GM12873 (cell line): ENCODE data around the gene TMPRSS13.

Source experiments
- TF ChIP-seq, protein P1 (sequence below): IDR thresholded peaks from 2 replicates; pipeline ENCODE4 v1.5.1; 2012; ENCODE audit warnings: low read depth, mild to moderate bottlenecking, moderate library complexity, low read length, control low read depth; ENCODE audit not compliant: insufficient read depth; ENCODE audit errors: missing control alignments

The TMPRSS13 gene

GRCh38 chr11:117945047-117945810, 16.0 kb upstream of the TMPRSS13 start:
- TF ChIP-seq, protein P1, sequence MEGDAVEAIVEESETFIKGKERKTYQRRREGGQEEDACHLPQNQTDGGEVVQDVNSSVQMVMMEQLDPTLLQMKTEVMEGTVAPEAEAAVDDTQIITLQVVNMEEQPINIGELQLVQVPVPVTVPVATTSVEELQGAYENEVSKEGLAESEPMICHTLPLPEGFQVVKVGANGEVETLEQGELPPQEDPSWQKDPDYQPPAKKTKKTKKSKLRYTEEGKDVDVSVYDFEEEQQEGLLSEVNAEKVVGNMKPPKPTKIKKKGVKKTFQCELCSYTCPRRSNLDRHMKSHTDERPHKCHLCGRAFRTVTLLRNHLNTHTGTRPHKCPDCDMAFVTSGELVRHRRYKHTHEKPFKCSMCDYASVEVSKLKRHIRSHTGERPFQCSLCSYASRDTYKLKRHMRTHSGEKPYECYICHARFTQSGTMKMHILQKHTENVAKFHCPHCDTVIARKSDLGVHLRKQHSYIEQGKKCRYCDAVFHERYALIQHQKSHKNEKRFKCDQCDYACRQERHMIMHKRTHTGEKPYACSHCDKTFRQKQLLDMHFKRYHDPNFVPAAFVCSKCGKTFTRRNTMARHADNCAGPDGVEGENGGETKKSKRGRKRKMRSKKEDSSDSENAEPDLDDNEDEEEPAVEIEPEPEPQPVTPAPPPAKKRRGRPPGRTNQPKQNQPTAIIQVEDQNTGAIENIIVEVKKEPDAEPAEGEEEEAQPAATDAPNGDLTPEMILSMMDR: peak; percentile 47

DNA sequence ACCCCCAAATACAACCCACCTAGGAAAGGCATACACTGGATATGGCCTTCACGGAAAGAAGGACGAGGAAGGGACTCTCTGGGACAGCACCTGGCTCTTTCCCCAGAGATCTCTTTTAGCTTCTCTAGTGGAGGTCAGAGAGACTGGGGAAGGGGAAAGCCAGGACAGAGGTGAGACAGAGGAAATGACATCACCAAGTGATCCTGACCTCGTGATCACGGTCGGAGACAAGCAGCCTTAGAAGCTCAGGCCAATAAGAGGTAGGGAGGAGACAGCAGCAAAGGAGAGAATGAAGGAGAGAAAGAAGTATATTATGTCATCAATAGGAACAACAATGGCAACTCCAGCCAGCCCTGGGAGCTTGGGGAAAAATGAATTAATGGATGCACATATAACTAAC, 15.4 kb upstream of the TMPRSS13 start:
- TF ChIP-seq, protein P1: no peak

DNA sequence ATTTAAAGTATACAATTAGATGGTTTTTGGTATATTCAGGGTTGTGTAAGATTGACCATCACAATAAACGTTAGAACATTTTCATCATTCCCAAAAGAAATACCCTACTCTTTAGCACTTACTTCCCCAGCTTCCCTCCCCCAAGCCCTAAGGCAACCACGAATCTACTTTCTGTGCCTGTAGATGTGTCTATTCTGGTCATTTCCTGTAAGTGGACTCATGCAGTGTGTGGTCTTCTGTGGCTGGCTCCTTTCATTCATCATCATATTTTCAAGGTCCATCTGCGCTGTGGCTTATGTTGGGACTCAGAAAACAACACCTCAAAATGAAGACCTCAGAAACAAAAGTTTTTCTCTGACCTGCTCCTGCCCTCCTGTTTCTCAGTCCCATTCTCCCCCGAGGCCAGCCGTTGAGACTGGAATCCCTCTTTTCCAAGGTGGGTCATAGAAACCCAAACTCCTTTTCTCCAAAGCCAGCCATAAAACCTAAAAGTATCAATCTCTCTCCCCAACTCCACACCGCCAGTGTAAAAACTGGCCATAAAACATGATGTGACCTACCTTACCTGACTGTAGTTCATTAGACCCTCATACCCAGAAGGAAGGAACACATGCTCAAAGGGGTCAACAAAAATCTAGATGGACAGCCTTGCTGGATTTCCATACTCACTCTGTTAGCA, 12.9 kb upstream of the TMPRSS13 start:
- TF ChIP-seq, protein P1: no peak

DNA sequence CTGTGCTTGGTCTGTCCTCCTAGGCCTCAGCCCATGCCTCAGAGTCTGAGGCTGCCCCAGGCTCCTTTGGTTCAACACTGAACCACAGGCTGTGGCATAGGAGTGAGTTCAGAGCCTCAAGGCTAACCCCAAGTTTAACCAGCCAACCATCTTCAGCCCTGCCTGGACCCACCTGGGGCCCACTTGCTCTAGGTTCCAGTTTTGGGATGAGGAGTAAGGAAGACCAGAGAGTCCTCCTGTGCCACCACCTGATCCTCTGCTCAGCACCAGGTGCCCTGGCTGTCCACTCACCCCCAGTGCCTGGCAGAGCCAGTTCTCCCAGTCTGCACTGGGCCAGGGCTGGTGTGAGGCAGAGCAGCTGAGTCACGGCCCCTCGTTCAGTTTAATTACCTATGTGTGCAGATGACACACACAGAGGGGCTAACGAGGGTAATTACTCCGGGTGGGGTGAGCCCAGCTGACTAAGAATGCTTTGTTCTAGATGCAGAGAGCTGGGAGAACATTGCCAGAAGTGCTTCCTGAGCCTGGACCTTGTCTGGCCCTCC, 12.0 kb upstream of the TMPRSS13 start:
- TF ChIP-seq, protein P1: no peak

GRCh38 chr11:117940736-117941135, 11.5 kb upstream of the TMPRSS13 start:
- TF ChIP-seq, protein P1: no peak

DNA sequence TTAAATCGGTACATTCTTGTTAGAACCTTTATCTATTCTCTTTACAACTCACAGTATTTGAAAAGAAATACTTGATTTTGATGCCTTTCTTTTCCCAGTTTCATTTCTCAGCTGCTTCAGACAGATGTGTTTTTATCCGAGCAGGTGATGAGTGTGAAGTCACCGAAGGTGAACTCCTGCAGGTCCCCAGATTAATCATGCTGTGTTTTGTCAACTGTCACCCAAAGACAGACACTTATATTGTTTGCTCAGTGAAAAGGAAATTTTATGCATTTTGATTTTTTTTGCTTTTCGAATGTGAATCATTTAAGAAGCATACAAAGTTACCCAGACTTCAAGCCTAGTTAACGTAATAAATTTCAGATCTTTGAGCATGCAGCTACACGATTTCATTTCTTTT, 7.8 kb upstream of the TMPRSS13 start:
- TF ChIP-seq, protein P1: no peak
